GM12891 (cell line): Measurements from ENCODE around the gene PCDH11X.
"Not testable (repeated sequence)": the region's sequence is repeated elsewhere in the genome, so short reads cannot be mapped to it uniquely, and the experiment has no call there.

Experiments
- PAX5 ChIP-seq: IDR thresholded peaks from 2 replicates; pipeline ENCODE4 v1.6.1; 2011; ENCODE audit warnings: low read length, moderate library complexity, mild to moderate bottlenecking; ENCODE audit not compliant: insufficient read depth, severe bottlenecking
- POLR2A ChIP-seq: IDR thresholded peaks from 2 replicates; pipeline ENCODE4 v1.6.1; 2011; ENCODE audit warnings: low read depth, low read length, control low read depth
- POLR2AphosphoS5 ChIP-seq: IDR thresholded peaks from 2 replicates; pipeline ENCODE4 v1.6.1; 2011; ENCODE audit warnings: low read depth, low read length, control low read depth
- POU2F2 ChIP-seq: IDR thresholded peaks from 2 replicates; pipeline ENCODE4 v1.6.1; 2011; ENCODE audit warnings: low read depth, mild to moderate bottlenecking, control low read depth, low read length, moderate library complexity
- SPI1 ChIP-seq: IDR thresholded peaks from 2 replicates; pipeline ENCODE4 v1.6.1; 2011; ENCODE audit warnings: low read depth, low read length, control low read depth
- TAF1 ChIP-seq: IDR thresholded peaks from 2 replicates; pipeline ENCODE4 v1.6.1; 2011; ENCODE audit warnings: low read depth, low read length, control low read depth

- not testable (repeated sequence) for TF ChIP-seq POU2F2, POLR2A, TAF1, POLR2AphosphoS5, PAX5, SPI1
Observed at GRCh38 chrX:91780008-91780407, 833 bp downstream of the PCDH11X start.
